Globus pallidus (tissue), 1 donor: Measurements from ENCODE around the gene GTPBP6.

Source experiments
- DNase-seq: peaks from one replicate; pipeline ENCODE4 v3.0.0-alpha.2; 2015; ENCODE audit warnings: low spot score

The GTPBP6 gene

GRCh38 chrX:318739-319578 lies at the start of gene GTPBP6:
GTPBP6 (minus strand) TSS chrX:318796; CDS start chrX:318787, 9 bp downstream.
- peak; percentile 99 for DNase-seq

- no peak for DNase-seq
These were observed 49.3 kb upstream of the GTPBP6 start for GRCh38 chrX:367866-368265.

- no peak for DNase-seq
These were observed 48.8 kb upstream of the GTPBP6 start for GRCh38 chrX:367349-367748.

GRCh38 chrX:363621-364375 lies 45.2 kb upstream of the GTPBP6 start:
- no peak for DNase-seq

GRCh38 chrX:362937-363620 lies 44.5 kb upstream of the GTPBP6 start:
- no peak for DNase-seq

GRCh38 chrX:362351-362750 lies 43.8 kb upstream of the GTPBP6 start:
- no peak for DNase-seq

GRCh38 chrX:361231-362145 lies 42.9 kb upstream of the GTPBP6 start:
- no peak for DNase-seq

- DNase-seq, result no peak
These were observed 42.0 kb upstream of the GTPBP6 start for GRCh38 chrX:360496-361150.

GRCh38 chrX:358651-359143 lies 40.1 kb upstream of the GTPBP6 start:
- DNase-seq, result no peak

- DNase-seq, result no peak
These were observed 39.3 kb upstream of the GTPBP6 start for GRCh38 chrX:357693-358471.

- no peak for DNase-seq
These were observed 38.6 kb upstream of the GTPBP6 start for GRCh38 chrX:357035-357692.

- no peak for DNase-seq
These were observed 37.9 kb upstream of the GTPBP6 start for GRCh38 chrX:356385-357034.

GRCh38 chrX:355329-356050 lies 36.9 kb upstream of the GTPBP6 start:
- no peak for DNase-seq

- DNase-seq, result no peak
These were observed 35.3 kb upstream of the GTPBP6 start for GRCh38 chrX:353566-354535.

GRCh38 chrX:352582-353314 lies 34.2 kb upstream of the GTPBP6 start:
- DNase-seq, result no peak

- DNase-seq, result no peak
These were observed 33.6 kb upstream of the GTPBP6 start for GRCh38 chrX:352181-352580.
